ENCODE data around the gene PATJ. TPM values are rescaled to one million over a fixed set of nuclear protein-coding genes. Genes with fewer than 3 reads are reported as not detected.

The PATJ gene
- total and polyA plus RNA-seq, 2 donors (not counting 3 experiments of a cell fraction or from before 2014, with no cell fraction given), result 1.1 to 3.0 TPM

GRCh38 chr1:62057230-62057629 is 314.9 kb downstream of the PATJ start:
- Histone ChIP-seq H3K27ac (ENCODE audit: insufficient read depth, low read depth, low read length) (no peak overlapping the region), H3K4me1 (ENCODE audit: control insufficient read depth, extremely low read depth, insufficient read depth, low read length) (no peaks in the 10 kb centered on the region), H3K9me3 (replicated peaks; ENCODE audit: control insufficient read depth, insufficient read depth, low read length) (no peaks in the 10 kb centered on the region), H3K4me2 (ENCODE audit: insufficient read depth, low read length) (no peak overlapping the region), H3K79me2 (ENCODE audit: control insufficient read depth, insufficient read depth, low read length) (no peaks in the 10 kb centered on the region), H3K4me3 (replicated peaks in 1 of 3; ENCODE audit: insufficient read depth in 1 of 3, low read depth in 1 of 3, low read length in 3 of 3) (no peak overlapping the region), H3K27me3 (ENCODE audit: control insufficient read depth in 2 of 2, insufficient read depth in 2 of 2, low read length in 2 of 2) (peaks cover 0 to 2% of the 10 kb centered on the region in 2 experiments), H3K9me1 (replicated peaks; ENCODE audit: control insufficient read depth, extremely low read depth, insufficient read depth, low read length) (no peaks in the 10 kb centered on the region), H2AFZ (ENCODE audit: low read depth, low read length) (no peak overlapping the region), H3K9ac (replicated peaks; ENCODE audit: extremely low read depth, insufficient read depth, low read length) (no peak overlapping the region), H4K20me1 (replicated peaks; ENCODE audit: control insufficient read depth, extremely low read depth, insufficient read depth, low read length) (no peaks in the 10 kb centered on the region), H3K36me3 (ENCODE audit: control insufficient read depth in 2 of 2, extremely low read depth in 1 of 2, insufficient read depth in 2 of 2, low read length in 2 of 2) (no peaks in the 10 kb centered on the region)
- intact Hi-C loops (cut with micrococcal nuclease) (no loop called here), dilution Hi-C loops (cut with MboI; ENCODE audit: extremely low pct_ligation_motif_present, low sequenced_read_pairs) (no loop called here)
- DNase-seq (ENCODE audit: low read depth, low spot score) (no peak), FAIRE-seq (no peak)
- CTCF ChIA-PET, result interaction anchor here (0.7 to 1.2 kb wide), 3 partner anchors 10 to 204 kb away, joined by 3 read pairs; no protein-coding TSS in a partner anchor
- TF ChIP-seq GATA2 (IDR thresholded peaks at IDR 0.05; ENCODE audit: insufficient read depth, insufficient read length, low read depth, low read length) (no peak), CTCF (IDR thresholded peaks at IDR 0.05; ENCODE audit: extremely low read depth in 1 of 2, insufficient read depth in 1 of 2, low read depth in 1 of 2, low read length in 2 of 2) (no peak), FOS (IDR thresholded peaks at IDR 0.05; ENCODE audit: borderline replicate concordance, insufficient read depth, low read length) (no peak), MYC (IDR thresholded peaks at IDR 0.05; ENCODE audit: low read depth, low read length) (no peak), JUN (IDR thresholded peaks at IDR 0.05; ENCODE audit: borderline replicate concordance, insufficient read depth, insufficient read length, low read depth) (no peak), EZH2 (IDR thresholded peaks at IDR 0.05; ENCODE audit: borderline replicate concordance, low read depth, low read length, severe bottlenecking) (no peak), POLR2AphosphoS5 (IDR thresholded peaks at IDR 0.05; ENCODE audit: insufficient read depth, low read depth, low read length) (no peak), MAX (IDR thresholded peaks at IDR 0.05; ENCODE audit: insufficient read depth, insufficient read length) (no peak), POLR2A (IDR thresholded peaks at IDR 0.05; ENCODE audit: low read depth, low read length) (no peak)
- POLR2A ChIA-PET, result no interaction called here
- no TSS peak for BruUV-seq (replicated peaks)

Measured in endothelial cell of umbilical vein (primary cell).